ENCODE data around the gene CEP135.
"Not testable (repeated sequence)": the region's sequence is repeated elsewhere in the genome, so short reads cannot be mapped to it uniquely, and the experiment has no call there.

The CEP135 gene

DNA sequence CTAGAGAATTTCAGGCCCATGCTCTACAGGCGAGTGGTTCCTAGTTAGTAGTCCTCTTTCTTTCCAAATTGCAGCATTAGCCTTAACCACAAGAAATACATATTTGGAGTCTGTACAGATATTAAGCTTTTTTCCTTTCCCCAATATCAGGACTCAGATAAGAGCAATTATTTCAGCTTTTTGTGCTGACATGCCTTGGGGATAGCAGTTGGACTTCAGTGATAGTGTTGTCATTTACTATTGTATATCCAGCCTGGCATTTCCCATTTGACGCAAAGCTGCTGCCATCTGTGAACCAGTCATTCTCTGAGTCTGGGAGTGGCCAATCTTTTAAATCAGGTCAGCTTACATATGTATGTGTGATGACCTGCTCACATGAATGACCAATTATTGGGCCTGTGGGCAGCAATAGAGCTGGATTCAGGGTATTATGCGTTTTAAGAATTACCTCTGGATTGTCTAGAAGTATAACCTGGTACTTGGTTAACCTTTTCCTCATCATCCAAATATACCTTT is 6.8 kb upstream of the CEP135 start:
- DNase-seq (ENCODE audit: low read depth), result no peak

DNA sequence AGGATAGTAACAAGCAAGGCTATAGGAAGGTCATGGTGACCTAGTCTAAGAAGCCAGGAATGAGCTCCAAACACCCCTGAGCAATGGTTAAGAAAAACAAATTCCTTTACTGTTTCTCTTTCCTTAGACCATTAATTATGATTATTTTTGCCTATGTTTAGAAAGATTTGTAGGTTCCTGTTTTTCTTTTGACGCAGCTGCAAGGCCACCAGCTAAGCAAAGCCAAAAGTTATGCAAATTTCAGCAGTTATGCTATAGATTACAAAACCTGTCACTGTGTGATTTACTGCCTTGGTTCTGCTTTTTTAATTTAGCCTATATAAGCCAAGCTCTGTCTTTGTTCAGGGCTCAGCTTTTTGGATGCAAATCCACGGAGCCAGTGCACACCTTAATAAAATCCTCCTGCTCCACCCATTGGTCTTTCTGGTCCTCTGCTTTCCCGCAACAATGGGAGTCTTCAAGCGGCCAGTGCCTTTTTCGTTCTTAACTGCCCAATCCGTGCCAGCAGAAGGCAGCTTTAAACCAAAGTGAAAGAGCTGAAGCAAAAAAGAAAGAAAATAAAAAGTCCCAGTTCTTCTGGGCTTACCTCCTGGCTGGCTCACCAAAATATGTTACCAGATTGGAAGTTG is 1.4 kb upstream of the CEP135 start:
- DNase-seq (ENCODE audit: low read depth), result no peak

DNA sequence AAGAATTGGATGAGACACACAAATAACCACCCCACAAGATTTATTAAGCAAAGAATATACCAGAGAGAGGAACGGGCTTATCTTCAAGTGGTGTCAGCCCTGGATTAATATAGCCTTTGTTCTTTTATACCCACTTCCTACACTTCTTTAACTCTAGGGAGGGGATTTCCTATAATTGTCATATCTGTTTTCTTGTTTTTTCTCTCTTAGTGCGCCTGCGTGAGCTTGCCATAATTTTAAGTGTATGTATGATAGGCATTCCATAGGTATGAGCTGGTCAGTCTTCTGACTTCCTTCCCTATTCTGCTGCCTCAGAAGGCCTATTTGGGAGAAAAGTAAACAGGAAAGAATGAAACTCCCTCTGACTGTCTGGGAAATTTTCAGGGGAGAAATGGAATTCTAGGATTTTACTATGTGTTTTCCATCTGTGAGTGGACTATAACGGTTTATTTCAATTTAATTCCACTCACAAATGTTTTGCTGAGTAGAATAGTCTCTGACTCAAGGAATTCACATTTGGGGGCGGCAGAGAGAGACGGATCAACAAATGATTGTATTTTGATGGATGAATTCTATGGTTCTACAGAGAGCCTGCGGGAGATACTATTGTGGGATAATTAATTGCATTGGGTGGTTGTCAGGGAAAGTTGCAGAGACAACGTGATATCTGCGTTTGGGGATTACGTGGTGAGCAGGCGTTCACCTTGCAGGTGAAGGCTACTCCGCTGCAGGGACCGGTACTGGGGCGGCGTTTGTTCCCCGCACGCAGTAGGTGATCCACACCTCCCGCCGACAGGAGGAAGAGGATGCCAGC is 626 bp upstream of the CEP135 start:
- no peak for DNase-seq (ENCODE audit: low read depth)

DNA sequence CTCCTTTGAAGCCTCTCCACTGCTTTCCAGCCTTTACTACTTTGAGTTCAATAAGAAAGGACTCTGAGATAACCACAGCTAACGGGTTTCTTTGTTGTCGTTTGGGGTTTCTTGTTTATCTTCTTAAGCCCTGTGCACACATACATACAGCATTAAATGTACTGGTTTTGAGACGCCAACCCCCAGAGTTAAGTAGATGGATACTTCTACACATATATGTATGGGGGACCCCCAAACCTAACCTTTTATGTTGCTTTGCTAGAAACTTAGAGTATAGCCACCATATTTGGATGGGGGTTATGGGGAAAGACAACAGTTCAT is 697 bp downstream of the CEP135 start:
- DNase-seq (ENCODE audit: low read depth), result no peak

DNA sequence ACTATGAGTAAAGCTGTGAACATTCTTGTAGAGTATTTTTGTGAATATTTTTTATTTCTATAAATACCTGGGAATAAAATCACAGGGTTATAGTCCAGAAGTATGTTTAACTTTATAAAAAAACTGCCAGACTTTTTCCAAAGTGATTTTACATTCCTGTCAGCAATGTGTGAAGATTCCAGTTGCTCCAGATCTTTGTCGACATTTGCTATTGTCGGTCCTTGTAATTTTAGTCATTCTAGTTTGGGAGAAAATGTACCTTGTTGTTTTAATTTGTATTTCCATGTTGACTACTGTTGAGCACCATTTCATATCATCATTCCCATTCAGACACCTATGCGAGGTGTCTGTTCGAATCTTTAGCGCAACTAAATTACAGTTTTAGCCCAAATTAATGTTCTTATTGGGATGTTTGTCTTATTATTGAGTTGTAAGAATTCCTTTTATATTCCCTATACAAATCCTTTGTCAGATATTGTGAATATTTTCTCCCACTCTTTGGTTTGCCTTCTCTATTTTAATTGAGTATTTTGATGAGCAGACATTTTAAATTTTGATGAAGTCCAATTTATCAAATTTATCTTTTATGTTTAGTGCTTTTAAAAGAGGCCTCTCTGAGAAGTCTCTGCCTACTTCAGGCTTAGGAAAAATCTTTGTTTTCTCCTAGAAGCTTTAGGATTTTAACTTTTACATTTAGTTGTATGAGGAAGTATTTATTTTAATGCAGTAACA is 2.6 kb downstream of the CEP135 start:
- no peak for DNase-seq (ENCODE audit: low read depth)

DNA sequence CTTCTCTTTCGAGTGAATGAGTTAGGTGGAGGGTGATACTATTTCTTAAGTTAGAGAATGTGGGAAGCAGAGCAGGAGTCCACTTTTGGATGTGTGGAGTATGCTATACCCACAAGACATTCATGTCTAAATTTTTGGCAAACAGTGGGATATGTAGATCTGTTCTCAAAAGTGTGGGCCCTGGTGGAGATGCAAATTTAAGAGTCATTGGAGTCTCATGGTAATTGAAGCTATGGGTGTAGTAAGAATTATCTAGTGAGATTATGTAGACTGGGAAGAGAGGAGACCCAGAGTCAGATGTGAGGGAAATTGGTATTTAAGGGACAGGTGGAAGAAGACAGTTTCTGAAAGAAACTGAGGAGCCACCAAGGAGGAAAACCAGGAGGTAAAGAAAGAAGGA is 7.0 kb downstream of the CEP135 start:
- DNase-seq (ENCODE audit: low read depth), result no peak

DNA sequence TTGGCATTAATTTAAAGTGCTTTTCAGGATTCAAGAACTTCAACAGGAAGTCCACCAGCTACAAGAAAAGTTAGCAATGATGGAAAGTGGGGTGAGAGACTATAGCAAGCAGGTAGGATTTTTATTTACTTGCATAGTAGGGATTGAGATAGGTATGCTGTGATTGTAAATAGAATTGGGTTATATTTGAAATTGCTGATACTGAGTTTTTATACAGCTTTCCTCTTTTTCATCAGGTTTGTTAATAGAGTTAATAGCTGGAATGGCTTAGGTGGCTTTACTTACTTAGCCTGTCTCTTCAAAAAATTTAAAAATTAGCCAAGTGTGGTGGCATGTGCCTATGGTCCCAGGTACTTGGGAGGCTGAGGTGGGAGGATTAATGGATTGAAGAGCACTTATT is 10.9 kb downstream of the CEP135 start:
- no peak for DNase-seq (ENCODE audit: low read depth)

DNA sequence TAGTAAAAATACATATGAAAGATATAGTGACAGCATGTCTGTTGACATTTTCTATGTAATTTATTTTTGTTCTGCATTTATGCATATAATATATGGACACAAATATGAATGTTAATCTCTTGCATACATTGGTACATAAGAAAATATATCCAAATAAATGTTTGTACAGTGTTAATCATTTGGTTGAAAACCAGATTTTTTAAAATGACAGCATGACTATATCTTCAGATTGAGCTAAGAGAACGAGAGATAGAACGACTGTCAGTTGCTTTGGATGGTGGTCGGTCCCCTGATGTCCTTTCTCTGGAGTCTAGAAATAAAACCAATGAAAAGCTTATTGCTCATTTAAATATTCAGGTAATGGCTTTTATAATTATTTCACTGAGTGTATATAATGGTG is 15.3 kb downstream of the CEP135 start:
- DNase-seq (ENCODE audit: low read depth), result no peak

DNA sequence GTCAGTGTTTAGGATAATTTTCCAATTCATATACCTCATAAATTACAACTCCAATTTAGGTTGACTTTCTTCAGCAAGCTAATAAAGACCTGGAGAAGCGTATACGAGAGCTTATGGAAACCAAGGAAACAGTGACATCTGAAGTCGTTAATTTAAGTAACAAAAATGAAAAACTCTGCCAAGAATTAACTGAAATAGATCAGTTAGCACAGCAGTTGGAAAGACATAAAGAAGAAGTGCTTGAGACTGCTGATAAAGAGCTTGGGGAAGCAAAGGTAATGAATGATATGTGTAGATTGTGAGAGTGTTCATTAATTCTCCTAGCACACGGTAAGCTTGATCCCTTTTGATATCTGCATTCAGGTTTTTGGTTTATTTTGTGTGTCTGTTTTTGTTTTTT is 16.8 kb downstream of the CEP135 start:
- DNase-seq (ENCODE audit: low read depth), result no peak

DNA sequence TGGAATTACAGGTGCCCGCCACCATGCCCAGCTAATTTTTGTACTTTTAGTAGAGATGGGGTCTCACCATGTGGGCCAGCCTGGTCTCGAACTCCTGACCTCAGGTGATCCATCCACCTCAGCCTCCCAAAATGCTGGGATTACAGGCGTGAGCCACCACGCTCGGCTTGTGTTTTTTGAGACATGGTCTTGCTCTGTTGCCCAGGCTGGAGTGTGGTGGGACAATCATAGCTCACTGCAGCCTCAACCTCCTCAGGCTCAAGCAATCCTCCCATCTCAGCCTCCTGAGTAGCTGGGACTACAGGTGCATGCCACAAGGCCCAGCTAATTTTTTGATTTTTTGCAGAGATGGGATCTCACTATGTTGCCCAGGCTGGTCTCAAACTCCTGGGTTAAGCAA is 17.6 kb downstream of the CEP135 start:
- DNase-seq (ENCODE audit: low read depth), result not testable (repeated sequence)

DNA sequence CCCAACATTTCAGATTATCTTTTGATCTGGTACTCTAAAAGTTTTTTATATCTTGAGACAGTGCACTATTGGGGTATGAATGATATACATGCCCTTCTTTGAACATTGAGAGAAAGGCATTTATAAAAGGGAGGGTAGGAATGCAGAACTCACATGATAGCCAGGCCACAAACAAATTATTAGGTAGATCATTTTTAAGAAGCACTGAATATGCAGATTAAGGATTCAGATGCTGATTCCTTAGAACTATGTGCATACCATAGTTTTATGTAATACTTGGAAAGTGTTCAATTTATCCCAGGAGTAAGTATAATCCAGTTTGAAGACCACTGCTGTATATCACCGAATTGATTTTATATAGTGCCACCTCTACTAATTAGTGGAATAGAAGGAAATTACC is 18.6 kb downstream of the CEP135 start:
- no peak for DNase-seq (ENCODE audit: low read depth)

DNA sequence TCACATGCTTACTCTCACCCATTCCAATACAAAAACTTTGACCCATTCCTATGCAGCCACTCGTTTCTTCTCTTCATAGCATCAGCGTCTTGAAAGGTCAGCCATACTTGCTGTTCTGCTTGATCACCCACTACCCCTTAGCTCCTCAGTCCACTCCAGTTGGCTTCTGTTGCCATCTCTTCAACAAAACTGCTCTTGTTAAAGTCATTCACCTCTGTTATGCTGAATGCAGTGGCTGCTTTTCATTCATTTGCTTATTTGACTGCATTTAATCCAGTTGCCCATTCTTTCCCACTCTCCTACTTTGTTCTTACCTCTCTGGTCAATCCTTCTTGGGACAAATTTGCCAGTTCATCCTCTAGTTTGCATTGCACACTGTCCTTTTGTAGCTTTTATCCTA is 24.9 kb downstream of the CEP135 start:
- DNase-seq (ENCODE audit: low read depth), result no peak

DNA sequence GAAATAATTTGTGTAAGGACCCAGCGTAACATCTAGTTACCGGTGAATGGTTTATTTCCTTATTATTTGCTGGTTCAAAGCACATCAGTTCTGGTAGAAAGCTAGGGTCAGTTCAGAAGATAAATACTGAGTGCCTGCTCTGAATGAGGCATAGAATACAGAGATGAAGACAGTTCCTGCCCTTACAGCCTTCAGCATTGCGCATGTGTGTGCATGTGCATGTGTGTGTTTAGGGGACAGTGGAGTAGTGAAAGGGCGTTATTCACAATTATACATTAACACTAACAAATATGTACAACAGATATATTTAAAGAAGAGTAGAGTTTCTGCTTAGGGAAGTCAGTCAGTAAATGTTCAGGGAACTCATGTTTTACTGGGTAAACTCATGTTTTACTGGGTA is 29.1 kb downstream of the CEP135 start:
- DNase-seq (ENCODE audit: low read depth), result no peak

DNA sequence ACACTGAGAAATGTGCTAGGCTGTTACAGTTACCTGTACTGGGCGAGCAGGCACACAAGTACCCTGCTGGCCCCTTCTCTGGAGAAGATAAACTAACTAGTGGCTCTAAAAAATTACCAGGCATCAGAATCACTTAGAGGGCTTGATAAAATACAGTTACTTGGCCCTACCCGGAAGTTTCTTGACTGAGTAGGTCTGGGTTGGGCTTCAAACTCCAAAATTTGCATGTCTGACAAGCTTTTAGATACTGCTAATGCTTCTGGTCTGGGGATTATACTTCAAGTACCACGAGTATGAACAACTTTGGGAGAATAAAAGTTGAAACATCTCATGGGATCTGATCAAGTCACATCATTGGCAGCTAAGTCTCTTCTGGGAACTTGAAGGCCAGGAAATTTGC is 30.8 kb downstream of the CEP135 start:
- no peak for DNase-seq (ENCODE audit: low read depth)

DNA sequence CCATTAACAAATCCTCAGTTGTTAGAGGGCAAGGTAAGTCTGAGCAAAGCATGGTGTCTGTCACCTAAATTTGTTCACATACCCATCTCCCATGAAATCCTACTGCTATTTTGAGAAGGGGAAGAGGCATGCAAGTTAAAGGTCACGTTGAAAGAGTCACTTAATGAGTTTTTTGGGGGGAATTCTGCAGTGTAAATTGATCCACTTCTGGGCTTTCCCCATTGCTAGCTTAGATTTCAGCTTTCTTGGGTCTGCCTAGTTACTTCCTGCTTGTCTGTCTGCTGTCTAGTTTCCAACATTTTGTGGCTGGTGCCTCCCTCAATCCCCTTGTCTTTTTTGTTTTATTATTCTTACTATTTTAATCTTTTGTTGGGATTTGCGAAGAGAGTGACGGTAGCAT is 32.0 kb downstream of the CEP135 start:
- DNase-seq (ENCODE audit: low read depth), result no peak

DNA sequence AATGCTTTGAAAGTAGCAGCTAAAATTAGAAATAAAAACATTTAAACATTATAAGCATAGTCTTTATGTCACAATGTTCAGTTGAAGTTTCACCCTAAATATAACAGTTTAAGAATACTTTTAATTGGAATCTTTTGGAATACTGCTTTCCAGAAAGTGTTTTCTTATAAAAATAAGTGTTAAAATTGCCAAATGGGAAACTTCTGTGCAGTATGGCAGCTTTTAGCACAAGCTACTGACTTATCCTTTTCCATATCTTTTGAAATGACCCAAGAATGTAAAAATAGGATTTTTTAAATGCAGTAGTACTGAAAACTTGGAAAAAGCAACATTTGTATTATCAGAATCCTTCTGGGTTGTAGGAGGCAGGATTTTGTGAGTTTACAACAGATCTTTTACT is 34.2 kb downstream of the CEP135 start:
- DNase-seq (ENCODE audit: low read depth), result no peak

DNA sequence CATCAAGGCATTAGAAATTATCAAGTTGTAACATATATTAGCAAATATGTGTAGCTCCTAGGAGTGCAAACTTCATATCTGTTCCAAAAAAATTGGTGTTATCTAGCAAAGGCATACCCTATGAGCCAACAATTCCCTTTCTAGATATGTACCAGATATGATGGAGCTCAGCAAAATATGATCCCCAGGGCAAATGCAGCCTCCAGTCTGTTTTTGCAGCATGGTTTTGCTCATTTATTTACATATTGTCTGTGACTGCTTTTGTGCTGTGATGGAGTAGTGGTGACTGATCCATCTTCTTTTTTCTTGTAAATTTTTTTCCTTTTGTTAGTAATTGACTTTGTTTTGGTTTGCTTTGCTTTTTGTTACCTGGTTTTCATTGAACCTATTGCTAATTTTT is 41.0 kb downstream of the CEP135 start:
- no peak for DNase-seq (ENCODE audit: low read depth)

DNA sequence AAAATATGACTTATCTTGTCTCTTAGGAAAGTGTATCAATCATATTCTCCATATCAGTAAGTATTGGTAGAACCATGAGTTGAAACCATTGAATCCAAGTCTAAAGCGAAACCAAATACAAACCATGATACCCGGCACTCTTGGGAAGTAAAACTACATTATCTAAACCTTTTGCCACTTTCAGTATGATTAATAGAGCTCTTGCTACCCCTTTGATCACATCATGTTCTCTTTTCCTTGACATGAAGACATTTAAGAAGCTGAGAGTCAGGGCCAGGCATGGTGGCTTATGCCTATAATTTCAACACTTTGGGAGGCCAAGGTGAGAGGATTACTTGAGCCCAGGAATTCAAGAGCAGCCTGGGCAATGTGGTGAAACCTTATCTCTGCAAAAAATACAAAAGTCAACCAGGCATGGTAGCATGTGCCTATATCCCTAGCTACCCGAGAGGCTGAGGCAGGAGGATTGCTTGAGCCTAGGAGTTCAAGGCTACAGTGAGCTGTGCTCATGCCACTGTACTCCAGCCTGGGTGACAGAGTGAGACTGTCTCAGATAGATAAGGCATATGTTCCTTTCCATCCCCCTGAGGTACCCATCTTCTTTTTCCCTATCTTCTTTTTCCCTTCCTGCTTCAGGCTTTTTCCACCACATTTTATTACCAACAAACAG is 45.4 kb downstream of the CEP135 start:
- DNase-seq (ENCODE audit: low read depth), result no peak

DNA sequence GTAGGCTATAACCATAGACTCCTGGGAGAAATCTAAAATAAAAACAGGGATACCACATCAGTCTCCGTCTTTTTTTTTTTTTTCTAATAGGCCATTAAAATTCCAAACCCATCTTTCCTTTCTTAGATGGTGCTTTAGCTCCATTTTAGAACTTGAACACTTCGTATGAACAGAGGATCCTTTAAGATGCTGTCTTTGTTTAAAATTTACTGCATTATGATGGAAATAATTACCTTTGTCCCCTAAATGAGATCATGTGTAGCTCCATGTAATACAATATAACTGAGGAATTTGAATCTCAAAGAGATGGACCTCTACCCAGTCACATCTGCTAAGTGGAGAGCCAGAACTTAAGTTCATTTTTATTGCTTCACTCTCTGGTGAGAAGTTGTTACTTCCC is 47.9 kb downstream of the CEP135 start:
- no peak for DNase-seq (ENCODE audit: low read depth)

DNA sequence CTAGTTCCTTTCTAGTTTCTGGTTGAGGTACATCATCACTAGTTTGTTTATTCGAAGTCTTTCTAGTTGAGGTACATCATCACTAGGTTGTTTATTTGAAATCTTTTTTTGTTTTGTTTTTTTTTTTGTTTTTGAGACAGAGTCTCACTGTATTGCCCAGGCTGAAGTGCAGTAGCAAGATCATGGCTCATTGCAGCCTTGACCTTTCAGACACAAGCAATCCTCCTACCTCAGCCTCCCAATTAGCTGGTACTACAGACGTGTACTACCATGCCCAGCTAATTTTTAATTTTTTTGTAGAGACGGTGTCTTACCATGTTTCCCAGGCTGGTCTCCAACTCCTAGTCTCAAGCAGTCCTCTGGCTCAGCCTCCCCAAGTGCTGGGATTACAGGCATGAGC is 54.9 kb downstream of the CEP135 start:
- no peak for DNase-seq (ENCODE audit: low read depth)

DNA sequence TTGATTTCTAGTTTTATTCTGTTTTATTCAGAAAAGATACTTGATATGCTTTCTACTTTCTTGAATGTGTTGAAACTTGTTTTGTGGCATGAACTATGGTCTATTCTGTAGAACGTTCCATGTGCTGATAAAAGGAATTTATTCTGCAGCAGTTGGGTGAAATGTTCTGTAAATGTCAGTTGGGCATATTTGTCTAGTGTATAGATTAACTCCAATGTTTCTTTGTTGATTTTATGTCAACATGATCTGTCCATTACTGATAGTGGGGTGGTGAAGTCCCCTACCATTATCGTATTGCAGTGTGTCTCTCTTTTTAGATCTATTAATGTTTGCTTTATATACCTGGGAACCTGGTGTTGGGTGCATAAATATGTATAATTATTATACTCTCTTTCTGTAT is 55.5 kb downstream of the CEP135 start:
- DNase-seq (ENCODE audit: low read depth), result no peak

DNA sequence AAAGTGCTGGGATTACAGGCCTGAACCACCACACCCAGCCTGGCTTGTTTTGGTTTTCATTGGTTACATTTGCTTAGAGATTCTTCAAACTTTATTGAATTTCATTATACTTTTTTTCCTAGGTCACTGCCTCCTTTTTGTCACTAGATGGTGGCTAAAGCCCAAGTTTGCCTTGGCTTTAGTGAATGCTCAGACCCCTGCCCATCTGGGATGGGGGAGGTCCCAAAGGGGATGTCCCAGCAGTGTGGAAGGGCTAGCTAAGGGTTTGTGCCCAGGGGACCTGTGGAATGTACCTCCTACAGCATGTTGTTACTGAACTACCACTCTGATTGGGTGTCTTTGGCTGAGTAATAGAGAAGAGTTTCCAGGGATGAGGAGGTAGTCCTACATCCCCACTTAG is 58.4 kb downstream of the CEP135 start:
- no peak for DNase-seq (ENCODE audit: low read depth)

DNA sequence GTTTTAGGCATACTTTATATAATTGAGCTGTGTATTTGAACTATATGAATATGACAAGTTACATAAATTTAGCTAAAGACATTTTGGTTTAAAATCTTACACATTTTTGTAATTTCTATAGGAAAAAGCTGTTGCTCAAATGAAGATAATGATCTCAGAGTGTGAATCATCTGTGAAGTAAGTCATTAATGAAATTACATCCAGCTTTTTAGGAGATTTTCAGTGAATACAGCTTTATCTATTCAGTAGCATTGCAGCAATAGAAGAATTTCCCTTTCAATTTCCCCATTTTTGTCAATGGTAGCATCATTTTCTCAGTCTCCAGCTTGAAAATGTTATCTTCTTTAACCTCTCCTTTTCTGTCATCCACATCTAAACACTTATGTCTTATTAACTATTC is 59.5 kb downstream of the CEP135 start:
- no peak for DNase-seq (ENCODE audit: low read depth)
